SK-N-SH treated with all-trans-retinoic acid at 6 μM for 48 hours (cell line): ENCODE data around the gene PPIG.
"Not testable (repeated sequence)": the region's sequence is repeated elsewhere in the genome, so short reads cannot be mapped to it uniquely, and the experiment has no call there.

Experiments
- ATAC-seq: fragments of 200-7000 bp; cut with Tn5 transposase; 3 replicates; pipeline ENCODE4 v1.9.1; 2020; ENCODE audit warnings: mild to moderate bottlenecking, moderate library complexity
- ARNTL ChIP-seq: fragments of 450-650 bp; formaldehyde crosslinking; IDR thresholded peaks from 2 replicates; pipeline ENCODE4 v1.5.0; 2020; ENCODE audit warnings: low read depth, mild to moderate bottlenecking, moderate library complexity, borderline replicate concordance
- BACH2 ChIP-seq: fragments of 250-450 bp; sonication (Bioruptor Pico); IDR thresholded peaks from 2 replicates; pipeline ENCODE4 v1.9.0; 2021; ENCODE audit warnings: mild to moderate bottlenecking, borderline replicate concordance
- CSDC2 ChIP-seq: fragments of 250-450 bp; sonication (Bioruptor Pico); IDR thresholded peaks from 2 replicates; pipeline ENCODE4 v1.5.0; 2020; ENCODE audit warnings: mild to moderate bottlenecking, moderate library complexity
- ESRRG ChIP-seq: fragments of 250-450 bp; sonication (Bioruptor Pico); IDR thresholded peaks from 2 replicates; pipeline ENCODE4 v1.6.1; 2021; ENCODE audit warnings: mild to moderate bottlenecking
- GLIS3 ChIP-seq: fragments of 250-450 bp; sonication (Bioruptor Pico); IDR thresholded peaks from 2 replicates; pipeline ENCODE4 v1.5.0; 2020; ENCODE audit warnings: mild to moderate bottlenecking, moderate library complexity
- ISL1 ChIP-seq: fragments of 250-450 bp; sonication (Bioruptor Pico); IDR thresholded peaks from 2 replicates; pipeline ENCODE4 v2.1.2; 2022; ENCODE audit warnings: mild to moderate bottlenecking, moderate library complexity
- OSR1 ChIP-seq: fragments of 250-450 bp; sonication (Bioruptor Pico); IDR thresholded peaks from 2 replicates; pipeline ENCODE4 v1.8.0; 2022; ENCODE audit warnings: moderate library complexity, mild to moderate bottlenecking, inconsistent platforms
- RARB ChIP-seq: fragments of 250-450 bp; sonication (Bioruptor Pico); IDR thresholded peaks from 2 replicates; pipeline ENCODE4 v1.8.0; 2021; ENCODE audit warnings: mild to moderate bottlenecking, moderate library complexity
- SNAI2 ChIP-seq: fragments of 250-450 bp; sonication (Bioruptor Pico); IDR thresholded peaks from 2 replicates; pipeline ENCODE4 v1.5.0; 2020; ENCODE audit warnings: mild to moderate bottlenecking, moderate library complexity
- TCF4 ChIP-seq: fragments of 250-450 bp; sonication (Bioruptor Pico); IDR thresholded peaks from 2 replicates; pipeline ENCODE4 v1.8.0; 2021; ENCODE audit warnings: mild to moderate bottlenecking, moderate library complexity, borderline replicate concordance
- TOX ChIP-seq: fragments of 250-450 bp; sonication (Bioruptor Pico); IDR thresholded peaks from 2 replicates; pipeline ENCODE4 v1.8.0; 2021; ENCODE audit warnings: mild to moderate bottlenecking, moderate library complexity, borderline replicate concordance
- ZC3H10 ChIP-seq: fragments of 250-450 bp; sonication (Bioruptor Pico); IDR thresholded peaks from 2 replicates; pipeline ENCODE4 v1.5.1; 2021; ENCODE audit warnings: mild to moderate bottlenecking, moderate library complexity
- ZFP3 ChIP-seq: fragments of 250-450 bp; sonication (Bioruptor Pico); IDR thresholded peaks from 2 replicates; pipeline ENCODE4 v1.5.0; 2020; ENCODE audit warnings: mild to moderate bottlenecking, moderate library complexity
- ZFP30 ChIP-seq: fragments of 450-650 bp; formaldehyde crosslinking; IDR thresholded peaks from 2 replicates; pipeline ENCODE4 v1.5.0; 2022; ENCODE audit warnings: mild to moderate bottlenecking, moderate library complexity
- ZNF565 ChIP-seq: fragments of 450-650 bp; formaldehyde crosslinking; conservative IDR thresholded peaks from 2 replicates; pipeline ENCODE4 v1.5.0; 2020; ENCODE audit warnings: low read depth, mild to moderate bottlenecking, moderate library complexity
- ZNF70 ChIP-seq: fragments of 450-650 bp; formaldehyde crosslinking; IDR thresholded peaks from 2 replicates; pipeline ENCODE4 v1.5.0; 2020; ENCODE audit warnings: mild to moderate bottlenecking, moderate library complexity
- ZNF8 ChIP-seq: fragments of 450-650 bp; formaldehyde crosslinking; IDR thresholded peaks from 2 replicates; pipeline ENCODE4 v1.5.0; 2020; ENCODE audit warnings: mild to moderate bottlenecking, moderate library complexity
- TF ChIP-seq, protein P1 (sequence below): fragments of 250-450 bp; sonication (Bioruptor Pico); IDR thresholded peaks from 2 replicates; pipeline ENCODE4 v1.8.0; 2020; ENCODE audit warnings: mild to moderate bottlenecking, moderate library complexity, borderline replicate concordance
- TF ChIP-seq, protein P2 (sequence below): fragments of 250-450 bp; sonication (Bioruptor Pico); IDR thresholded peaks from 2 replicates; pipeline ENCODE4 v1.8.0; 2021; ENCODE audit warnings: low read depth, mild to moderate bottlenecking, moderate library complexity, borderline replicate concordance
- TF ChIP-seq, protein P3 (sequence below): fragments of 250-450 bp; sonication (Bioruptor Pico); IDR thresholded peaks from 2 replicates; pipeline ENCODE4 v1.5.0; 2020; ENCODE audit warnings: mild to moderate bottlenecking, moderate library complexity
- TF ChIP-seq, protein P4 (sequence below): fragments of 250-450 bp; sonication (Bioruptor Pico); IDR thresholded peaks from 2 replicates; pipeline ENCODE4 v1.5.1; 2020; ENCODE audit warnings: low read depth, mild to moderate bottlenecking, moderate library complexity

The PPIG gene

DNA sequence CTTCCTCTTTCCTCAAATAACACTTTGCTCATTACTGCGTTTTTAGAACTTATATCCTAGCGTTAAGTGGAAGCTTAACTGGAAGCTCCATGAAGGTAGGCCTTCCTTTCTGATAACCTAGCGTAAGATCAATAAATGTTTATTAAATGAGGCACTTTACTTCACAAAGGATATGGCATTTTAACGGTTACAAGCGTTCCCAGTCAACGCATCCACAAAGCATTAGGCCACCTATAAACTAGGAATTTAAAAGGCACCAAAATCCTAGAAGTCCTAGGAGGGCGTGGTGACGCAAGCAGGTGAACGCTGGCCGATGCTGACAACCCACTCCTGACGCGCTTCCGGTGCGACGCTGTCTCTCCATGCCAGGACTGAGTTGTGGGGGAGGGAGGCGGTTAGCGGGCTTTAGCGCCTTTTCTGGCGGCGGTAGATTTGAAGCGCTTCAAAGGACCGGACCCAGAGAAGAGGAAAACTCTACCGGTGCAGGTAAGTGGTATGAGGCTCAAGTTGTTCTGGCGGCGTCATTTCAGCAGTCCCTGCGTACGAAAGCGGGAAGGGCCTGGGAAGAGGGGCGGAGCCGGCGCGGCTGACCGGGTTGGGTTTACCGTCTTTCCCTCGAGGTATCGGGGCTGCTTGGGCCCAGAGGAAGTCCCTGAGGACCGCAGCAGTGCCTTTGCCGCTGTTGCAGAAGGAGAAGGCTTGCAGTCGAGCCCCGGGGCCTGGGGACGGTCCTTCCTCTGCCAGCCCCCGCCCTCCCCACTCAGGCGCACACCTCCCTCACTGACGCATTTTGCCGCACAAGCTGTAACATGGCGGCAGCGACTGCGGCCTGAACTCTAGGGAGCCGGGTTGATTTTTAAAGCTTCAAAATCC is at the start of gene PPIG:
PPIG (plus strand) TSS at position 347 of the 873 bp plus-strand sequence. CDS start 19,691 bp downstream, outside the sequence.
- no peak; the same call in 1 of the 2 replicates for TF ChIP-seq ISL1
- TF ChIP-seq ZNF8 (CRISPR knock-in tag), result peak; percentile 34; the same call in 1 of the 2 replicates
- 0 out of 2 replicates have a peak, but pooled peaks have one; percentile 62 for TF ChIP-seq ZFP3 (CRISPR knock-in tag)
- TF ChIP-seq, protein P1, sequence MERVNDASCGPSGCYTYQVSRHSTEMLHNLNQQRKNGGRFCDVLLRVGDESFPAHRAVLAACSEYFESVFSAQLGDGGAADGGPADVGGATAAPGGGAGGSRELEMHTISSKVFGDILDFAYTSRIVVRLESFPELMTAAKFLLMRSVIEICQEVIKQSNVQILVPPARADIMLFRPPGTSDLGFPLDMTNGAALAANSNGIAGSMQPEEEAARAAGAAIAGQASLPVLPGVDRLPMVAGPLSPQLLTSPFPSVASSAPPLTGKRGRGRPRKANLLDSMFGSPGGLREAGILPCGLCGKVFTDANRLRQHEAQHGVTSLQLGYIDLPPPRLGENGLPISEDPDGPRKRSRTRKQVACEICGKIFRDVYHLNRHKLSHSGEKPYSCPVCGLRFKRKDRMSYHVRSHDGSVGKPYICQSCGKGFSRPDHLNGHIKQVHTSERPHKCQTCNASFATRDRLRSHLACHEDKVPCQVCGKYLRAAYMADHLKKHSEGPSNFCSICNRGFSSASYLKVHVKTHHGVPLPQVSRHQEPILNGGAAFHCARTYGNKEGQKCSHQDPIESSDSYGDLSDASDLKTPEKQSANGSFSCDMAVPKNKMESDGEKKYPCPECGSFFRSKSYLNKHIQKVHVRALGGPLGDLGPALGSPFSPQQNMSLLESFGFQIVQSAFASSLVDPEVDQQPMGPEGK (CRISPR knock-in tag), result peak; percentile 97
- peak; percentile 94 for ATAC-seq

DNA sequence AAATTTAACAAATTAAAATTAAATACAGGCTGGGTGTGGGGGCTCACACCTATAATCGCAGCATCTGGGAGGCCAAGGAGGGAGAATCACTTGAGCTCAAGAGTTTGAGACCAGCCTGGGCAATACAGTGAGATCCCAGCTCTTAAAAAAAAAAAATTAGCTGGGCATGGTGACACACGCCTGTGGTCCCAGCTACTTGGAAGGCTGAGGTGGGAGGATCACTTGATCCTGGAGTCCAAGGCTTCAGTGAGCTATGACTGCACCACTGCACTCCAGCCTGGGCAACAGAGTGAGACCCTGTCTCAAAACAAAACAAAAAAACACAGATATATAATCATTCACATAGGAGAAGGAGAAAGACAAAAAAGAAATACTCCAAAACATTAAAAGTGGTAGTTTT is 44.7 kb upstream of the PPIG start:
- ATAC-seq, result not testable (repeated sequence)

DNA sequence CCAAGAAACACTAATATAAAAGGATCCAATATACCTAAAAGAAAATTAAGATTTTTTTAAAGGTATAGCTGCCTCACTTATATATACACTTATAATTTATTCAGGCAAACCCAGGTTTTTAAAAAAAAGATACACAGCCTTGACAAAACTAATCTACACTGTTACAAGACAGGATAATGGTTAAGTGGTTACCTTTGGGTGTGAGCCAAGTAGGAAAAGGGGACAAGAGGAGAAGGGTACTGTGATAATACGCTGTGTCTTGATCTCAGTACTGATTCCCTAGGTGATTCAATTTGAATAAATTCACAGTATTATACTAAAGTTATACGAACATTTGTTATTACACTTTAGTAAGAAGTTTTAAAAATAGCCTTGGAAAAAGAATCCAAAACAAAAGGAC is 44.0 kb upstream of the PPIG start:
- no peak for ATAC-seq
- no peak for TF ChIP-seq GLIS3 (CRISPR knock-in tag)
- no peak for TF ChIP-seq ESRRG (CRISPR knock-in tag)
- no peak for TF ChIP-seq ZNF8 (CRISPR knock-in tag)
- no peak for TF ChIP-seq ZFP30 (CRISPR knock-in tag)
- no peak for TF ChIP-seq ARNTL (CRISPR knock-in tag)
- TF ChIP-seq OSR1, result no peak
- TF ChIP-seq, protein P2, sequence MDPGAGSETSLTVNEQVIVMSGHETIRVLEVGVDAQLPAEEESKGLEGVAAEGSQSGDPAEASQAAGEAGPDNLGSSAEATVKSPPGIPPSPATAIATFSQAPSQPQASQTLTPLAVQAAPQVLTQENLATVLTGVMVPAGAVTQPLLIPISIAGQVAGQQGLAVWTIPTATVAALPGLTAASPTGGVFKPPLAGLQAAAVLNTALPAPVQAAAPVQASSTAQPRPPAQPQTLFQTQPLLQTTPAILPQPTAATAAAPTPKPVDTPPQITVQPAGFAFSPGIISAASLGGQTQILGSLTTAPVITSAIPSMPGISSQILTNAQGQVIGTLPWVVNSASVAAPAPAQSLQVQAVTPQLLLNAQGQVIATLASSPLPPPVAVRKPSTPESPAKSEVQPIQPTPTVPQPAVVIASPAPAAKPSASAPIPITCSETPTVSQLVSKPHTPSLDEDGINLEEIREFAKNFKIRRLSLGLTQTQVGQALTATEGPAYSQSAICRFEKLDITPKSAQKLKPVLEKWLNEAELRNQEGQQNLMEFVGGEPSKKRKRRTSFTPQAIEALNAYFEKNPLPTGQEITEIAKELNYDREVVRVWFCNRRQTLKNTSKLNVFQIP (CRISPR knock-in tag), result no peak
- no peak for TF ChIP-seq TOX (CRISPR knock-in tag)
- no peak for TF ChIP-seq RARB (CRISPR knock-in tag)
- TF ChIP-seq CSDC2 (CRISPR knock-in tag), result no peak
- TF ChIP-seq TCF4 (CRISPR knock-in tag), result no peak

DNA sequence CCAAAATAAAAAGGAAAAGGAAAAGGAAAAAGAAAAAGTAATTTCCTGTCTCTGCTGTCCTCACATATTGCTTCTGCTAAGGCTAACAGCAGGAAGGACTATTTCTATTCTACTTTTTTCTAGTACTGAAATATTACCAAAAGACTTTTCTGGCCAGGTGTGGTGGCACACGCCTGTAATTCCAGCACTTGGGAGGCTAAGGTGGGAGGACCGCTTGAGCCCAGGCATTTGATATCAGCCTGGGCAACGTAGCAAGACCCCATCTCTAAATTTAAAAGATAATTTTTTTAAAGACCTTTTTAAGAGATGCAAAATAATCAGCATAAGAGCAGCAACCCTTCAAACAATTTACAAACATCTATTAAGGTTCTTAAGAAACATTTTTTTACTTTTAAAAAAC is 41.7 kb upstream of the PPIG start:
- TF ChIP-seq BACH2 (CRISPR knock-in tag) (no peak), ZNF565 (CRISPR knock-in tag) (no peak), ARNTL (CRISPR knock-in tag) (no peak), ZFP30 (CRISPR knock-in tag) (no peak), RARB (CRISPR knock-in tag) (no peak)
- TF ChIP-seq, protein P3, sequence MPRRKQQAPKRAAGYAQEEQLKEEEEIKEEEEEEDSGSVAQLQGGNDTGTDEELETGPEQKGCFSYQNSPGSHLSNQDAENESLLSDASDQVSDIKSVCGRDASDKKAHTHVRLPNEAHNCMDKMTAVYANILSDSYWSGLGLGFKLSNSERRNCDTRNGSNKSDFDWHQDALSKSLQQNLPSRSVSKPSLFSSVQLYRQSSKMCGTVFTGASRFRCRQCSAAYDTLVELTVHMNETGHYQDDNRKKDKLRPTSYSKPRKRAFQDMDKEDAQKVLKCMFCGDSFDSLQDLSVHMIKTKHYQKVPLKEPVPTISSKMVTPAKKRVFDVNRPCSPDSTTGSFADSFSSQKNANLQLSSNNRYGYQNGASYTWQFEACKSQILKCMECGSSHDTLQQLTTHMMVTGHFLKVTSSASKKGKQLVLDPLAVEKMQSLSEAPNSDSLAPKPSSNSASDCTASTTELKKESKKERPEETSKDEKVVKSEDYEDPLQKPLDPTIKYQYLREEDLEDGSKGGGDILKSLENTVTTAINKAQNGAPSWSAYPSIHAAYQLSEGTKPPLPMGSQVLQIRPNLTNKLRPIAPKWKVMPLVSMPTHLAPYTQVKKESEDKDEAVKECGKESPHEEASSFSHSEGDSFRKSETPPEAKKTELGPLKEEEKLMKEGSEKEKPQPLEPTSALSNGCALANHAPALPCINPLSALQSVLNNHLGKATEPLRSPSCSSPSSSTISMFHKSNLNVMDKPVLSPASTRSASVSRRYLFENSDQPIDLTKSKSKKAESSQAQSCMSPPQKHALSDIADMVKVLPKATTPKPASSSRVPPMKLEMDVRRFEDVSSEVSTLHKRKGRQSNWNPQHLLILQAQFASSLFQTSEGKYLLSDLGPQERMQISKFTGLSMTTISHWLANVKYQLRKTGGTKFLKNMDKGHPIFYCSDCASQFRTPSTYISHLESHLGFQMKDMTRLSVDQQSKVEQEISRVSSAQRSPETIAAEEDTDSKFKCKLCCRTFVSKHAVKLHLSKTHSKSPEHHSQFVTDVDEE, result no peak
- TF ChIP-seq, protein P1 (CRISPR knock-in tag), result no peak
- TF ChIP-seq, all 23 proteins: peak for 0
- no peak for ATAC-seq

DNA sequence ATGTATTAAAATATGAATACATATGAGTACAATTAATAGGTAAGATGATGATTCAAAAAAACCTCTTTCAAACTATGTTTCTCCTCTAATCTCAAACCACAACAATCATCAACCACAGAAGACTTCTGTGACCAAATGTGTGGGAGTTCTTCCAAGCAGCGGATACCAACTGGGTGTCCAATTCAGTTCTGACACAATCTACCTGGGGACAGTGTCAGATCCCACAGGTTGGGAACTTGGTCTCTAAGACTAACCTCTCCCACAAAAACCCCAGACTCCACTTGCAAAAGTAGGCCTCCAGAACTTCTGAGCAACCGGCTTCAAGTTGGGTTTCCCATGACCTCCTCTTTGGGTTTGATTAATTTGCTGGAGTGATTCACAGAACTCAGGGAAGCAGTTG is 37.4 kb upstream of the PPIG start:
- ATAC-seq, result no peak
- no peak for TF ChIP-seq GLIS3 (CRISPR knock-in tag)
- no peak for TF ChIP-seq OSR1
- no peak for TF ChIP-seq ZC3H10 (CRISPR knock-in tag)
- no peak for TF ChIP-seq ISL1
- TF ChIP-seq ZFP3 (CRISPR knock-in tag), result no peak
- no peak for TF ChIP-seq SNAI2 (CRISPR knock-in tag)
- TF ChIP-seq CSDC2 (CRISPR knock-in tag), result no peak
- no peak for TF ChIP-seq ZFP30 (CRISPR knock-in tag)
- TF ChIP-seq, protein P2 (CRISPR knock-in tag), result no peak
- TF ChIP-seq ZNF70 (CRISPR knock-in tag), result no peak
- no peak for TF ChIP-seq BACH2 (CRISPR knock-in tag)
- TF ChIP-seq, protein P4, sequence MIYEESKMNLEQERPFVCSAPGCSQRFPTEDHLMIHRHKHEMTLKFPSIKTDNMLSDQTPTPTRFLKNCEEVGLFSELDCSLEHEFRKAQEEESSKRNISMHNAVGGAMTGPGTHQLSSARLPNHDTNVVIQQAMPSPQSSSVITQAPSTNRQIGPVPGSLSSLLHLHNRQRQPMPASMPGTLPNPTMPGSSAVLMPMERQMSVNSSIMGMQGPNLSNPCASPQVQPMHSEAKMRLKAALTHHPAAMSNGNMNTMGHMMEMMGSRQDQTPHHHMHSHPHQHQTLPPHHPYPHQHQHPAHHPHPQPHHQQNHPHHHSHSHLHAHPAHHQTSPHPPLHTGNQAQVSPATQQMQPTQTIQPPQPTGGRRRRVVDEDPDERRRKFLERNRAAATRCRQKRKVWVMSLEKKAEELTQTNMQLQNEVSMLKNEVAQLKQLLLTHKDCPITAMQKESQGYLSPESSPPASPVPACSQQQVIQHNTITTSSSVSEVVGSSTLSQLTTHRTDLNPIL, result no peak
